M059J (cell line): ENCODE measurements around the gene MADD. TPM values are rescaled to one million over a fixed set of nuclear protein-coding genes. Genes with fewer than 3 reads are reported as not detected.

ENCODE experiments used
- total RNA-seq: library from RNA; depleted of rRNA; stranded (reverse); fragments of >200 nt; shearing (Covaris generic); gene quantifications from 2 replicates; pipeline ENCODE4 v1.2.3, GENCODE V29; 2014; rRNA removed

MADD gene
- total RNA-seq, 1 experiment from 2014 or later, result 25.1 TPM

Other genes starting within 250 kb of the MADD start
- 119 and 130 TPM in 2 replicates for gene ARFGAP2, start 93.3 kb upstream of the MADD start, total RNA-seq
- gene PACSIN3, start 83.7 kb upstream of the MADD start, total RNA-seq, result 13.3 and 15.8 TPM in 2 replicates
- gene DDB2, start 55.2 kb upstream of the MADD start, total RNA-seq, result 21.2 and 23.2 TPM in 2 replicates
- gene ACP2, start 21.3 kb upstream of the MADD start, total RNA-seq, result 74.4 and 98.8 TPM in 2 replicates
- 7.7 and 13.1 TPM in 2 replicates for gene NR1H3, start 12.1 kb upstream of the MADD start, total RNA-seq
- not detected in 2 replicates for gene MYBPC3, start 82.6 kb downstream of the MADD start, total RNA-seq
- gene SPI1, start 108.4 kb downstream of the MADD start, total RNA-seq, result not detected in 2 replicates
- gene SLC39A13, start 138.5 kb downstream of the MADD start, total RNA-seq, result 23.2 and 43.9 TPM in 2 replicates
- 283 and 294 TPM in 2 replicates for gene PSMC3, start 156.3 kb downstream of the MADD start, total RNA-seq
- gene RAPSN, start 179.0 kb downstream of the MADD start, total RNA-seq, result not detected in 2 replicates